HG02840 (cell line): ENCODE measurements around the gene CASTOR1.

Experiments
- ATAC-seq: cut with Tn5 transposase; IDR thresholded peaks from one replicate; pipeline ENCODE4 v1.9.1; 2021; ENCODE audit warnings: mild to moderate bottlenecking, moderate library complexity, moderate number of reproducible peaks; ENCODE audit not compliant: unreplicated experiment, low FRiP score

Gene CASTOR1

DNA sequence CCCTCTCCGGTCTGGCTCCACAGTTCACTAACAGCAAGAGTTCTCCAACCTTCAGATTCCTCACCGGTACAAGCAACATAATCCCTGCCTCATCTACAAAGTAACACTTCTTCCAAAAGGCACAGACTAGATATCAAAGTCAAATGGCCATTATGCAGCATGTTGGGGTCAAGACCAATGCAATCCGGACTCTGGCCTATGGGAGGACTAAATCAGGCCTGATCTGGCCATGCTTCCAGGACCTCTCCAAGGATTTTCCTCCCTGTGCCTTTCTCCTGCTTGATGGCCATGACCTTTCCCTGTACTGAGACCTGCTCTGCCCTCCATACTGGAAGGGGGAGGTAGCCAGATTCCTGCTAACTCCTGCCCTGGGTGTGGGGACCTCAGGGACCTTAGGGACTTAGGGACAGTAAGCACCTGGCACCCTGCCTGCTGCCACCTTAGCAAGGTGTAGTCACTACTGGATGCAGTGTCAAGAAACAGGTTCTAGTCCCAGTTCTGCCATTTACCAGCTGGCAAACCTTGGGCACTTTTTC lies 30.8 kb upstream of the CASTOR1 start:
- no peak for ATAC-seq

DNA sequence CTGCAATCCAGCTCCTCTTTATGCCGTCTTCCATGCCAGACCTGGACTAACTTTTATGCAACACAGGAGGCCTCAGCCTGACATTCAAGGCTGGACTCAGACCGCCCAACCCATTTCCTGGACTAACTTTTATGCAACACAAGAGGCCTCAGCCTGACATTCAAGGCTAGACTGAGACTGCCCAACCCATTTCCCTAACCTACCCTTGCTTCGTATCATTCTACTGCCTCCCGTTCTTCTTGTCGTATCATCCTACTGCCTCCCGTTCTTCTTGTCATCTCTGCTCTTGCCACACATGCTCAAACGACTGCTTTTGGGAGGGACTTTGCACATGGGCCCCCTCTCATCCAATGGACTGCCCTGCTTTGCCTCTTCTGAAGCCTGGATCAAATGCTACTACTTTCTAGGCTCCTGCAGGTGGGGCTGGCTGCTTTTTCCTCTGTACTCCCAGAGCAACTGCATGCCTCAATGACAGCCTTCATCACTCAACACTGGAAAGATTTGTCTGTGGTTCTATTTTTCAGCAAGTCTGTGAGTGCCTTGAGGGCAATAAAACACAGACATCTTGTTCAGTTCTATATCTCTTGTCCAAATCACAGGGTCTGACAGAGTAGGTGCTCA lies 29.6 kb upstream of the CASTOR1 start:
- ATAC-seq, result no peak

DNA sequence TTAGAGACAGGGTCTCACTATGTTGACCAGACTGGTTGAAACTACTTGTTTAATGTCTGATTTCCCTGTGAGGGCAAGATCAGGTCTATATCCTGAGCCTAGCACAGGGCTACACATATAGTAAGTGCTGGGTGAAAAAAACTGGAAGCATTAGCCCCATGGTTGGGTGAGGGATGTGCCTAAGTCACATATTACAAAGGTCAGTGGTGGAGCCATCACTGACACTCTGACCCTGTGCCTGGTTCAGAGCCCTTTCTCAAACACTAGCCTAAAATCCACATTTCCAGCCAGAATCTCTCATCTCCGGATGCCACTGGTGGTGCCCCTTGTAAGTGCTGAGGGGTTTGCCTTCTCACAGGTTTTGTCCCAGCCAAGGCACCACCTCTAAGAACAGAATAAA lies 28.5 kb upstream of the CASTOR1 start:
- no peak for ATAC-seq

DNA sequence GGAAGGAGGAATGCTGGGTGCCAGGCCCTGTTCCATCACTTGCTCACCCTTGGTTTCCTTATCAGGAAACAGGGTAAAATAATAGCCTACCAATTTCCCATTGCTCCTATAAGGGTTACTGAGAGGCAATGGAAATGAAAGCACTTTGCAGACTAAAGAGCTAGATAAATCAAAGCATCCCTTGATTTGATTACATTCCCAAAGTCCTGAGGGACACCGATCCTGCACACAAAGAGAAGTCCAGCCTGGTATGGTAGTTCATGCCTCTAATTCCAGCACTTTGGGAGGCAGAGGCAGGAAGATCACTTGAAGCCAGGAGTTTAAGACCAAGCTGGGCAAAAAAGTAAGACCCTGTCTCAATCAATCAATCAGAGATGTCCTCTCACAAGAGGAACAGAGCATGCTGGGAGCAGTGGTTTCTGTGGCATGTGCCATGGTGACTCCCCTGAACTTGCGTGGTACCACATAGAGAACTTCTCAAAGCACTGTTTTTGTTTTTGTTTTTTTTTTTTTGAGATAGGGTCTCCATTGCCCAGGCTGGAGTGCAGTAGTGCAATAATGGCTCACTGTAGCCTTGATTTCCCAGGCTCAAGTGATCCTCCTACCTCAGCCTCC lies 26.8 kb upstream of the CASTOR1 start:
- no peak for ATAC-seq

DNA sequence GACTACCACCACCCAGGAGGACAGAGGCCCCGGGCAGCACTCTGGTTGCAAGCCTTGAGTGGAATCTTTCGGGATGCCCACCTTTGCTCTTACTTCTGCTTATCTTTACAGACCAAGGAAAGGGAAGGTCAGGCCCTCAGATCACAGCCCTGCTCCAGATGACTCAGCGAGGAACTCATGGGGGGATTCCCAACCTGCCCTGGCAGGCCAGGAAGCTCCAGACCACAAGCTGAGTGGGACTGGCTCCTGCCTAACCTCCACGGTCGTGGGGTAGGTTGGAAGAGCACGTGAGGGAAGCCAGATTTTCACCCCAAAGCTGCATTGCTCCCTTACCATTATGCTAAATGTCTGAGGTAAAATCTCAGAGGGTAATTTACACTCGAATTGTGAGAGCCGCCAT lies 25.6 kb upstream of the CASTOR1 start:
- ATAC-seq, result no peak

DNA sequence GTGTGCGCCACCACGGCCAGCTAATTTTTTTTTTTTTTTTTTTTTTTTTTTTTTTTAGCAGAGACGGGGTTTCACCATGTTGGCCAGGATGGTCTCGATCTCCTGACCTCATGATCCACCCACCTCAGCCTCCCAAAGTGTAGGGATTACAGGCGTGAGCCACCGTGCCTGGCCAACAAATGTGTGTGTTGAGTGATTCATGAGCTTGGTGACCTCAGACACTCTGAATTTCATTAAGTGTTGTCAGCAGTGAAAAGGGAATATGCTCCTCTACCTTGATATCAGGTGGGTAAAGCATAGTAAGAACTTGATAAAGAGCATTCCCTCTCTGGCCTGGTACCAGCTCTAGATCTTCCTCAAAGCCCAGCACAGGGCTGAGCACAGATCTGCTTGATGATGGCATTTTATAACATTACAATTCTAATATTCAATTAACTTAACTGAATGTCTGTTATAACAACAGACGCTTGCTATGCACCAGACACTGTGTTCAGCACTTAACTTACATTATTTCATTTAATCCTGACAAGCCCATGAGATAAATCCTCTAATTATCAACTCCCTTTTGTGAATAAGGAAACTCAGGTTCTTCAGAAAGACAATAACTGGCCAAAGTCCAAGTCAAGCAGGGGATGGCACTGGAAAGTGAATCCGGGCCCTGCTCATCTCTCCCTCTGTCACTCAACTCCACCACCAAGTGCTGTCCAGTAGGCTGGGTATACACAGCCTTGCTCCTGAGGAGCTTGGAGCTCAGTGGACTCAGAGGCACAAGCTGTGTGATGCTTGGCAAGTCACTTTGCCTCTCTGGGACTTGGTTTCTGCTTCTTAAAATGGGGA lies 24.4 kb upstream of the CASTOR1 start:
- no peak for ATAC-seq

DNA sequence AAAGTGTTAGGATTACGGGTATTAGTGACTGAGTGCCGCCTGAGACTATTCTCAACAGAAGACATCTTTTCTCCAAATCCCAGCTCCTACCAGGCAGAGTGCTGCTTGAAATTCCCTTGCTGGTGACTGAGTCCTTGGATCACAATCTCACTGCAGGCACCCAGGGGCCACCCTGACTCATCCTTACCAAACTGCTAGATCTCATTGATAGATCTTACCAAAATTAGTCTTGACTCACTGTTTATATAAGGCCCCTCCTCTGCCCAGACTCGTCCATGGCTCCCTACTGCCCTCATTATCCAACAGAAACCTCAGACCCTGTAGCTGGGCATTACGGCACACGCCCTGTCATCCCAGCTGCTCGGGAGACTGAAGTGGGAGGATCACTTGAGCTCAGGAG lies 22.7 kb upstream of the CASTOR1 start:
- no peak for ATAC-seq

DNA sequence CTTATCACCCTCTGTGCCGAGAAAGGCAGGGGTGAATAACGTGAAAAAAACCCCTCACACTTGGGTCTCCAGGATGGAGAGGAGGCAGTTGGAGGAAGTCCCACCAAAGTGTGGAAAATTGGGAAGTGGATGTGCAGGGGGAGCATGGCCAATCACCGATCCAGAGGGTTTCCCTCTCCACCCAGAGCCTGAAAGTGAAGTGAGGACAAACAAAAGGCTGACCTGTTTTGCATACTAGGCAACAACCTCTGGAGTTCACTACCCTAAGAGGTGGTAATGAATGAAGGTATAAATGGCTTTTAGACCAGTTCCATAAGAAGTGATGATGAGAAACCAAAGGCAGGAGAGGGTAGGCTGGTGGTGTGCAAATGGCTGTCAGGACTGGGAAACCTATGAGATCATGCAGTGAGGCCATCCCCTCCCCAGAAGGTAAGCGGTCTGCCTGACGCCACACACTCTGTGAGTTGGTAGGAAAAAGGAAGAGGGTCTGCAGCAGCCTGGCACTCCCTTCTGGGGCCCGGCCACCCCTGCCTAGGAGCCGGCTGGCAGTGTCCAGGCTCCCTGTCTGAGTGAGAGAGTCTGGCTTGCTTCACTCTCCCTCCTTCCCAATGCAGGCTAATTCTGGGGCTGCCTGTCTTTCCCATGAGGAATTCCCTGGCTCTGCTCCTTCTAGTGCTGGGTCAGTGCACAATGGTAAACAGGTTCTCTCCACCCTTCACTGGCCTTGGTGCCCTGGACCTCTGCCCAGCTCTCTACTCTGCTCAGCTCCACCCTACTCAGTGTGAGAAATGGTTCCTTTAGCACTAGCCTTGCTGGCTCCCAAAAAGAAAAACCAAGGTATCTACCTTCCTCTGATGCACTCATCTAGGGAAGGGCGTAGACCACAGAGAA lies 21.8 kb upstream of the CASTOR1 start:
- no peak for ATAC-seq

DNA sequence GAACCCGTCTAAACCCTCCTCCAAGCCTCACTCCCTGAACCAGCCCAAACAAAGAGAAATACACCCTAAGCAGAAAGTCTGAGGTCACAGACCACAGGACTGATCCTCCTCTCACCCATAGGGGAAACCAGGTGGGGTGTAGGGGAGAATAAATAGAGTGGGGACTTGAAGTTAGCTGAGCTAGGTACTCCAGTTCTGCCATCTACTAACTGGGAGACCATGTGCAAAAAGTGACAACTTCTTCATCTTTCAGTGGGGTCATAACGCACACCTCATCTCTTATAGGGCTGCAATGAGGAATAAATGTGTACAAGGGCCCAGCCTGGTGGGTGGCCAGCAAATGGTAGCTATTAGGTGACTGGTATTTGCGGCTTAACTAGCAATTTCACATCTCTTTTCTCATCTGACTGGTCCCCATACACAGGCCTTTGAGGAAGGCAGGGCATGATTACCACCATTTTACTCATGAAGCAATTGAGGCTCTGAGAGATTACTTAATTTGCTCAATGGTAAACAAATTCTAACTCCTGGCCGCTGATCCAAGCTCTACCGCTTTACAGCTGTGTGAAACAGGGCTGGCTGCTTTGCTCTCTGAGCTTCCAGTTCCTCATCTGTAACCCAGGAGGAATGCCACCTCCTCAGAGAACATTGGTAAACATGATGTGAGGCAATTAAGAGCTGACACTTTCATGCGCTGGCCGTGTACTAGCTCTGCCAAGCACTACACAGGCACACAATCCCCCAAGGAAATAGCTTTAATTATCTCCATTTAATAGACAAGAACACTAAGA lies 20.8 kb upstream of the CASTOR1 start:
- ATAC-seq, result no peak

DNA sequence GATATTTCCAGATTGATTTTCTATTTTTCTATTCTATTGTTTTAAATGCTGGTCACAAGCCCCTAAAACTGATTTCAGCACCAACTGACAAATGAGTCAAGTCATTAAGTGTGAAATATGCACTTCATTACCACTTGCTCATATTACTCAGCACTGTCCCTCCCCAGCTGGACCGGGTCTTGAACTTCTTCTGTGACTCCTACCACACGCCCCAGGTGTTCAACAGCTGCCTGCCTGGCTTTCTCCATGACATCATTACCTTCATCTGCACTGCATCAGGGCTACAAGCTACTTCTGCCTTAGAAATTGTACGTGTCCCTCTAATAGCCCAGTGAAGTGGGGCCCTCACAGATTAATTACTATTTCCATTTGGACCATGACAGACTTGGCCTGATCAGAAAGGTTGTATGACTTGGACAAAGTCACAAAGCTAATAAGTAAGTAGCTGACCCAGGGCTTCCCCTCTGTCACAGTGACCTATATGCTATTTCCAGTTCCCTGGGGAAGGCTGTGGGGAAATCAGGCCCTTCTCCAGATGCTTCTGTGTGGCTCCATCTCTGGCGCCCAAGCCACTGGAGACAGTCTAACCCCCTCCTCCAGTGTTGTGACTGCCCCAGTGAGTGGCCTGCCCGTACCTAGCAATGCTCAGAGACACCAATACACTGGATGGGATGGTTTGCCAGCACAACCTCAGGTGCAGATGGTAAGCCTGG lies 19.4 kb upstream of the CASTOR1 start:
- ATAC-seq, result no peak

DNA sequence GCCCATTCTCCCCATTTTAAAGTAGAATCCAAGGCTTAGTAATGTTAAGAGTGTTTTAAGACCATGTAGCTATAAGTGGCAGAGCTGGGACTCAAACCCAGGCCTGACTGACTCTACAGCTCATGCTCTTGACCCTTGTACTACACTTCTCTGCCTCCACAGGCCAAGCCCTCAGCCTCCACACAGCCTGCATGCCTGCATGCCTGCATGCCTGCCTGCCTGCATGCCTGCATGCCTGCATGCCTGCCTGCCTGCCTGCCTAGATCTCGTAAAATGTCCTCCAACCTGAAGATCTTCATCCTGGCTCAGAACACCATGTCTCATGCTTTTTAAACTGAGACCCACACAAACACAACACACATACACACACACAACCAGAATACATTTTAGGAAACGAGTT lies 18.8 kb upstream of the CASTOR1 start:
- no peak for ATAC-seq

DNA sequence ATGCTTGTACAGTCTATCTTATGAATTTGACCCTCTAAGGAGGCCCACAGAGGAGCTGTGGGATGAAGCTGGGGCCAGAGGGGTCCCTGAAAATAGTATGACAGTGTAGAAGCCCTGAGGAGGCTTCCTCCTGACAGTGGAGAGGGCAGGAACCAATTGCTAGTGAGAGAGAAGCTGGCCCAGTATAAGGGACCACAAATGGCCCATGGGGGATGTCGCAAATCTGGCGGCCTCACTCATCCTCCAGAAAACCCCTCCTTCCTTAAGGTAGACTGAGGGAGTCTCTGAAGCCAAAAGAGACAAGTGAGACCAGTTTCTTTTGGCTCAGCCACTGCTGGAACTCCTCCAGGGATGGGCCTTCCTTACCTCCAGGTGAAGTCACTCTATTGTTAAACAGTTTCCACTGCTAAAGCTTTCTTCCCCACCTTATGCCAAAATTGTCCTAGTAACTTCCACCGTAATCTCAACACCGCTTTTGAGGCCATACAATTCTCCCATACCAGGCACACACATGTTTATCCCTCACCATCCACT lies 17.8 kb upstream of the CASTOR1 start:
- no peak for ATAC-seq

DNA sequence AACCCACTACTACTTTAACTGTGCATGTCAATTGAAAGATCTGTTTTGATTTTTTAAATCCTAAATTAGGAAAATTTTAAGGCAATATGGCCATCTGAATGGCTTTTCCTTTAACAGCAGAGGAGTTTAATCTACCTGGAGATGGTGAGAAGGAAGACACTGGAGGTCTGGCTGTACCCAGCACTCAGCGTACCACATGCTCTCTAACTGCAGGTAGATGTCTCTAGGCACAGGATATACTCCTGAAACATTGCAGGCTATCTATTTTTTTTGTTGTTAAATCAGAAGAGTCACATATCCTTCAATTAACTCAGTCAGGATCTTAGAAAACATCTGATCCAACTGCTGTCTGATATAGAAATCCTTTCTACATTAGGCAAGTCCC lies 17.3 kb upstream of the CASTOR1 start:
- no peak for ATAC-seq

DNA sequence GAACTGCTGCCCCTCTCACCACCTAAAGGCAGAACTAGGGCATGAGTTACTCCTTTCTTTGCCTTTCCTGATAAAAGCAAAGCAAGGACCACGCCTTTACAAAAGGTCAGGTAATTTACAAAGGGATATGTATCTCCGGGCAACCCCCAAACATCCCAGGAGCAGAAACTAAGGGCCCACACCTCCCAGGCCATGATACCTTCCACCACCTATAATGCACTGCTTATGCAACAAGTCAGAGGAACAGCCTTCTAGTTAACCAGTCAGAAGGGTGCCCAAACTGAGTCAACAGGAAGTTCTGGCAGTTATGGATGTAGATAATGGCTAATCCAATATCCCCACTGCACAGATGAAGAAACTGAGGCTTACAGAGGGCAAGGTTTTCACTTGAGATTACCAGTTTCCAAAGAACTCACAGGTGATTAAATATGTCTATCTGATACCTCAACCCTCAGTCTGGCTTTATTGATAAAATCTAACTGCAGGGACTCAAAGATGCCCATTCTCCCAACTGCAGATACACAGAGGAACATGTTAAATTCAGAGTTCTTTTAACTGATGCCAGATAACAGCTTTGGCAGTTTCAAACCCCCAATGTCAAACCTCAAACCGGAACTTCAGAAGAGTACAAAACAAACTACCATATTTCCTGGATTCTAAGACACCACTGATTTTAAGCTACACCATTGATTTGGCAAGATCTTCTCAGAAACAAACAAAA lies 16.8 kb upstream of the CASTOR1 start:
- ATAC-seq, result no peak

DNA sequence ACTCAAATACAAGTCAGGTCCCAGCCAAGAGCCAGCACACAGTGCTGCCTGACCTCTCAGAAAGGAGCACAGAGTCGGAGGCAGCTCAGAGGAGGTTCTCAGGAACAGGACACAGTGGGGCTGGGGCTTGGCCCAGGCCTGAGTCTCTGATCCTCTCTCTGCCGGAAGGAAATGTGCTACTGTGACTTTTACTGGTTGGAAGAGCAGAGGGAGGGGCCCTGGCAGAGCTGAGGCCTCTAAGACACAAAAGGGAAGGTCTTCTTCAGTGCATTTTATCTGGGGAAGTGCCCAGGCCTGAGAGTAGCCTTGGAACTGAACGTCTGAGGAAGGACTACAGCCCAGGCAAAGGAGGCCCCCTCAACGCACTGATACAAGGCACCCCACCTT lies 16.2 kb upstream of the CASTOR1 start:
- ATAC-seq, result no peak

DNA sequence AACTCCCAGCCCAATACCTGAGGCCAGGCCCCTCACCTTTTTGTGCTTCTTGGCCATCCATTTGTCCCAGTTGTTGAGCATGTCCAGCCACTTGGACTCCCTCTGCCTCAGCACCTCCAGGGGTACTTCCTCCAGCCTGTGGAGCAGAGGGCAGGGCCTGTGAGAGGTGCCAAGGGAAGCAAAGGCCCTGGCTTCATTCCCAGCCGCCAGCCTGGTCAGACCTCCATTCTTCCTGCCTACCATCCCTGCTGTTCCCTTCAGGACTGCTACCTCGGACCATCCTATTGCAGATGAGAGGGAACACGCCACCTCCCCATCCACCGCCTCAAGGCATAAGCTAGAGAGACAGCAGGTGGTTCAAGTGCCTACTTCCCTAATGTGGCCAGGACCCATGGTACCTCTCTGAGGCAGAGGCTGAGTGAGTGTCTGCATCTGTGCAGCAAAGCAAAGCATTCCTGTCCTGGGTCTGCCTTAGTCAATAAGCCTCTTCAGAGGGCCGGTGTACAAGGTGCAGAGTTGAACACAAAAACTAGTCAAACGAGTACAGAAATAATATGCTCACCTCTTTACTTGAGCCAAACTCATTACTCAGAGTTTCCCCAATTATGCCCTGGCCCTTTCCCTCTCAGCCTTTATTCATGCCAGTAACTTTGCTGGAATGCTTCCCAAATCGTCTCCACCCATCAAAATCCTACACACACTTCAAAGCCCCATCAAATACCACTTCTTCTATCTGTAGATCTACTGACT lies 15.4 kb upstream of the CASTOR1 start:
- ATAC-seq, result no peak

DNA sequence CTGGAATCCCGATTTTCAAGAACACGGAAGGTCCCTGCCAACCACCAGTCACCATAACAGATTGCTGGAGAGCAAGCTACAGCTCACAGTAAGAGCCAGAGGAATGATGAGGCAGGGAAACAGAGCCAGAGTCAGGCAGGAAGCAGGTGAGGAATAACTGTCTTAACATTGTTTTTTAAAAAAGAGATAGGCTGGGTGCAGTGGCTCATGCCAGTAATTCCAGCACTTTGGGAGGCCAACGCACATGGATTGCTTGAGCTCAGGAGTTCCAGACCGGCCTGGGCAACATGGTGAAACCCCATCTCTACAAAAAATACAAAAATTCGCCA lies 13.5 kb upstream of the CASTOR1 start:
- ATAC-seq, result no peak
